ENCODE data around the gene DHCR24. TPM values are rescaled to one million over a fixed set of nuclear protein-coding genes. Genes with fewer than 3 reads are reported as not detected.

DHCR24 gene
- total RNA-seq, 4 donors from 2014 or later = 148 to 231 (median 219) TPM

GRCh38 chr1:54851936-54852524 lies 35.0 kb downstream of the DHCR24 start:
- Histone ChIP-seq H3K4me3 (no peak overlapping the region), H3K9me3 (no peaks in the 10 kb centered on the region), H3K36me3 (peaks cover 0 to 94% (median 0%) of the 10 kb centered on the region in 3 donors), H3K27me3 (no peaks in the 10 kb centered on the region), H3K4me1 (peaks cover 0 to 22% (median 4%) of the 10 kb centered on the region in 4 donors), H3K27ac (peak overlapping the region in 2 of 4 donors; percentile 62 to 71)
- TF ChIP-seq CTCF (IDR thresholded peaks at IDR 0.05) = no peak
- TF ChIP-seq EP300 (IDR thresholded peaks at IDR 0.05) = no peak
- TF ChIP-seq POLR2A (IDR thresholded peaks at IDR 0.05) = no peak
- WGBS, 2 donors = 74 to 83% methylated on average over 8 to 17 of the region's 17 CpGs
- DNase-seq (ENCODE audit: low spot score in 2 of 2) = no peak

- H3K4me3 ChIP-seq = no peak overlapping the region
- no peak for TF ChIP-seq EP300 (IDR thresholded peaks at IDR 0.05)
- TF ChIP-seq POLR2A (IDR thresholded peaks at IDR 0.05) = no peak
- no peak for TF ChIP-seq CTCF (IDR thresholded peaks at IDR 0.05)
- no peaks in the 10 kb centered on the region for H3K27me3 ChIP-seq
- no peak for DNase-seq (ENCODE audit: low spot score in 2 of 2)
- H3K4me1 ChIP-seq = peaks cover 0 to 22% (median 4%) of the 10 kb centered on the region in 4 donors
- H3K27ac ChIP-seq = peak overlapping the region in 2 of 4 donors; percentile 62 to 71
- H3K36me3 ChIP-seq = peaks cover 0 to 97% (median 0%) of the 10 kb centered on the region in 3 donors
- no peaks in the 10 kb centered on the region for H3K9me3 ChIP-seq
- WGBS, 2 donors = 92 to 98% methylated on average over 8 to 9 of the region's 9 CpGs
These were observed 35.6 kb downstream of the DHCR24 start for GRCh38 chr1:54851406-54851805.

DNA sequence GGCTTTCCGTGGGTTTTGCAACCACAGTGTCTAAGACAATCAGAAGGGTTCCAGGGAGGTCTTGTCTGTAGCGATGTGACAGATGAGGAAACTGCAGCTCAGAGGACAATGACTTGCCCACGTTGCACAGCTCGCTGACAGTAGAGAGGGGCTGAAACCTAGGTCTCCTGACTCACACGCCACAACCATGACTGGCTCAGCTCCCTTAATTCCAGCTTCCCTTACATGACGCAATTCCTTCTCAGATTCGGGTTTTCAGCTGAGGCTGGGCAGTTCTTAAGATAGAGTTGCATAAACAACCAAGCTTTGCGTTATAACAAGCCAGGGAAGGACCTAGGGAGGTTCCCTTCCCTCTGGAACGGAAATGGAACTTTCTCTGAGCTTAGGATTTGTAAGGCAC lies 36.3 kb downstream of the DHCR24 start:
- peak in 1 of 2 donors; percentile 46 for DNase-seq (ENCODE audit: low spot score in 2 of 2)
- no peak overlapping the region for H3K4me3 ChIP-seq

DNA sequence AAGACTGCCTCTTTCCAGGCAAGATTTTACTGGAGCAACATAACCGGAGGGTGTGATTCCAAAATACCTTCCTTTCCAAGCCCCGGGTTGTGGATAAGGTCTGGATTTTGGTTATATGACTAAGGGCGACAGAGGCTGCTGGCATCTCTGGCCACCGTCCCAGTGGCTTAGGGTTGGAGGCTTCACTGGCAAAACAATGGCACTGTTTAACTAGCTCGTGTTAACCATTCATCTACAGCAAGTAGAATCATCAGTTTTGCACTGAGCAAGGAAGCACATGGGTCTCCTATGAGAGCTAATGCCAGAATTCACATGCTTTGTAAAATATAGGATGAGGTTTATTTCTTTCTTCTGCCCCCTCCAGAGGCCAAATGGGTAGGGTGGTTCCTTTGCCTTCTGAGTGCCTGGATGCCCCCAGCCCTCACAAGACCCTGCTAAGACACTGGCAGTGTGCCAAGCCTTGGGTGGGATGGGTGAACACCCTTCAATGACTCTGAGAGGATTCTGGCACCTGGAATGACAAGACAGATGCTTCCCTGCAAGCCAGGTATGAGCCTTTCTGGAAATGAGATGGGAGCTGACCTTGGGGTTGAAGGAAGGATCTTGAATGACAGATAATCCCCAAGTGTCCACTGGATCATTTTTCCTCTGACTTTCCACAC lies 36.8 kb downstream of the DHCR24 start:
- no peaks in the 10 kb centered on the region for H3K27me3 ChIP-seq
- peaks cover 0 to 15% (median 4%) of the 10 kb centered on the region in 4 donors for H3K4me1 ChIP-seq
- H3K9me3 ChIP-seq = no peaks in the 10 kb centered on the region
- no peak for TF ChIP-seq CTCF (IDR thresholded peaks at IDR 0.05)
- TF ChIP-seq EP300 (IDR thresholded peaks at IDR 0.05) = no peak
- TF ChIP-seq POLR2A (IDR thresholded peaks at IDR 0.05) = no peak
- DNase-seq (ENCODE audit: low spot score in 2 of 2) = no peak
- WGBS, 2 donors = 47 to 59% methylated on average over 5 of the region's 5 CpGs
- H3K4me3 ChIP-seq = no peak overlapping the region
- H3K36me3 ChIP-seq = peaks cover 0 to 86% (median 0%) of the 10 kb centered on the region in 3 donors
- peak overlapping the region in 1 of 4 donors; percentile 72 for H3K27ac ChIP-seq

More for the DNA sequence above, 36.3 kb downstream of the DHCR24 start:
- TF ChIP-seq EP300 (IDR thresholded peaks at IDR 0.05) = peak in 1 of 2 donors; percentile 76
- TF ChIP-seq CTCF (IDR thresholded peaks at IDR 0.05) = no peak
- no peak for TF ChIP-seq POLR2A (IDR thresholded peaks at IDR 0.05)
- H3K4me1 ChIP-seq = peaks cover 0 to 17% (median 4%) of the 10 kb centered on the region in 4 donors
- WGBS, 2 donors = 73 to 75% methylated on average over 9 of the region's 9 CpGs
- no peaks in the 10 kb centered on the region for H3K27me3 ChIP-seq
- peak overlapping the region in 1 of 4 donors; percentile 72 for H3K27ac ChIP-seq
- no peaks in the 10 kb centered on the region for H3K9me3 ChIP-seq
- peaks cover 0 to 90% (median 0%) of the 10 kb centered on the region in 3 donors for H3K36me3 ChIP-seq
